Midbrain (tissue), 1 donor: ENCODE measurements around the gene PLCL1.
"Not testable (repeated sequence)": the region's sequence is repeated elsewhere in the genome, so short reads cannot be mapped to it uniquely, and the experiment has no call there.

Source experiments
- DNase-seq: peaks from one replicate; lab custom pipeline; 2025; lab: John Stamatoyannopoulos, UW

The PLCL1 gene

DNA sequence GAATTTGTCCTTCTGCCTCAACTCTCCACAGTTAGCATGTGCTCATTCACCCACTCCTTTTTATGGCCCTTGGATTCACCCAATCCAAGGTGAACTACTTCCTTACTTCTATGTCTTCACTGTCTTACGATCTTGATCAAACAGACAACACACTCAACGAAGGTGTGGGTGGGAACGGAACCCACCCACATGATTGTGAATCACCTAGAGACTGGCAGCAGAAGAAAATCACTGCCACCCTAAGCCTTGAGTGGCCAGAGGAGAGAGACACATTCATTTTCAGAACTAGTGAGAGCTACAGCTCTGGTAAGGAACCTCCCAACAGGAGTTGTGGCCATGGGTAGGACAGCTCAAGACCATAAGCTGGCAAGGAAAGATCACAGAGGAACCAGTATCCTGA is 194.3 kb downstream of the PLCL1 start:
- DNase-seq, result no peak

DNA sequence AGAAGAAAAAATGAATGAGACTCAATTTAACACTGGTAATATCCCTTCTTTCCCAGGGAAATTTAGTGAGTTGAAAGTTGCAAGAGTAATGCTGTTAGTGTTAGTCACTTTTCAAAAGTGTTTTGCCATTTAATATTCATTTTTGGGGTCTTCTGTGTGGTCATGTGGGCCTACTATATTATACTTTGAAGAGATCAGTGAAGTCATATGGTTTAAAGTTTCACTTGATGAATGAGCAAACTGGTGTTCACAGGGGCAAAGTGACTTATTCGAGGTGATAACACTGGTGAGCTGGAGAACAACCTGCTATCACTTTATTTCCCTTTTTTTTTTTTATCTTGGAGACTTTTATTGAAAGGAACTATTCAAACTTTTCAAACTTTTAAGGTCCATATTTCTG is 196.0 kb downstream of the PLCL1 start:
- DNase-seq, result no peak

DNA sequence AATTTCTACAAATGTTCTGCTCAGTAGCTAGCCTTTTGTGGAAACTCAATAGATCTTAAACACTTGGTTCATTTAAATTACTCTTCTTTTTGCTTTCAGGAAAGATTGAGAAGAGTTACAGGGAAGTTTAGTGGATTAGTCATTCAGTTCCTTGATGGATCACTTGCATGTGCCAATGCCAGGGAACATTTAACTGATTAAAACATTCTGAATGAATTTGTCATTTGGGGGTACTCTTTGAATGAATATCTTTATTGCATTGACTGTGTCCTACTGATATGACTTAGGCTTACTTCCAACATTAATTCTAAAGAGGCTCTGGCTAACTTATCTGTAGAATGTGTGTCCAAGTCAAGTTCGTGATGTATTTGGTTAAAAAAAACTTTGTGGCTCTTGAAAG is 199.8 kb downstream of the PLCL1 start:
- DNase-seq, result no peak

DNA sequence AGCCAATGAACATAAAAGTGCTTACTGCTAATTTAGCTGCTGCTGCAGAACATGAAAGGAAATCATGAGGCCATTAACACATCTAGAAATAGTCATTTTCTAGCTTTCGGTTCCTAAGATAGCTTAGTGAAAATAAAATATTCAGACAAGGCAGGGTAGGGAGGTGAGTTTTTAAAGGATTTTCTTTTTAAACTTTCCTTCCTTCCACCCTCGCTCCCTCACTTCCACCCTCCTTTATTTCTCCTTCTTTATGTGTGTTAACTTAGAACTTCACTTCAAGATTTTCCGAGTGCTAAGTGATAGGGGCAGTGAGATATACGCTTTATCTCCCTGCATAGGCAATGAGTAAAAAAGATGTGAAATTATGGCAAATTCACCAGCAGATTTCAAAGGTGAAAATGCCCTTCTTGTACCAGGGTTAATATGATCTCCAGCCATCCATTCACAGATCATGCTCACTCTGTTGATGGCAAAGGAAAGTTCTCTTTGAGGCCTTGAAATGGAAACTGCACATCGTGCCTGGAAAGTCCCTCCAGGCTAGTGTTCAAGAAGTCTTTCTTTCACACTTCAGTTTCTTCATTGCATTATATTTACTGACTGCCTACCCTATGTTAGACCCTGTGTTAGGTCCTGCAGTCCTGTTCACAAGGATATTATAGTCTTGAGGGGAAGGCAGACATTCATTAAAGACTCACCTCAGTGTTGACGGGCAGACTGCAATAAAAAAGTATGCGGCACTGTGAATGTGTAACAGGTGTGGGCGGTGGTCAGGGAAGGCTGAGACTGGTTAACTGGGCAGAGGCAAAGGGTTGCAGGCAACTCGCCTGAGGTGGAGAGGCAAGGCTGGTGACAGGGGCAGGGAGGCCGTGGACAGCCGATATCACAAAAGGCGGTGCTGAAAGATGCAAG is 200.8 kb downstream of the PLCL1 start:
- DNase-seq, result no peak

DNA sequence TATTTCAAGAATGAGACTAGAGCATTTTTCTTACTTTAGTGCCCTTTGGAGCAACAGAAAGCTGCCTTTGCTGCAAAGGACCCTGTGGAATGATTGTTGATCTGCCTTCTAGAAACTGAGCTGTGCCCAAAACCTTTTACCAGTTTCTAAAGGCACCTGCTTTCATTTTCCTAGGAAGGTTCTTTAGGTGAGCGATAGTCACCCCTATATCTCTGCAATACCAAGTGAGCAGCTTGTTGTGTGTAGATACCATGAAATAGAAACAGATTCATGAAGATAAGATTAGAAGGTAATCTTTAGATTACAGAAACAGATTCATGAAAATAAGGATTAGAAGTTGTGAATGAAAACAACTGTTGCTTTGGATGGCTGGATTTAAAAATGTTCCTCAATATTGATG is 202.3 kb downstream of the PLCL1 start:
- DNase-seq, result no peak

DNA sequence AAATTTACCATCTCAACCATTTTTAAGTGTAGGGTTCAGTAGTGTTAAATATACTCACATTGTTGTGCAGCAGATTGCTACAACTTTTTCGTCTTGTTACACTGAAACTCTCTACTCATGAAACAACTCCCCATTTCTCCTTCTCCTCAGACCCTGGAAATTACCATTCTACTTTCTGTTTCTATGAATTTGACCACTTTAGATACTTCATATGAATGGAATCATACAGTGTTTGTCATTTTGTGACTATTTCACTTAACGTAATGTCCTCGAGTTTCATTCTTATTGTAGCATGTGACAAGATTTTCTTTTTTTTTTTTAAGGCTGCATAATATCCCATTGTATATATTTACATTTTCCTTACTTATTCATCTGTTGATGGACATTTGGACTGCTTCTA is 203.8 kb downstream of the PLCL1 start:
- DNase-seq, result no peak

DNA sequence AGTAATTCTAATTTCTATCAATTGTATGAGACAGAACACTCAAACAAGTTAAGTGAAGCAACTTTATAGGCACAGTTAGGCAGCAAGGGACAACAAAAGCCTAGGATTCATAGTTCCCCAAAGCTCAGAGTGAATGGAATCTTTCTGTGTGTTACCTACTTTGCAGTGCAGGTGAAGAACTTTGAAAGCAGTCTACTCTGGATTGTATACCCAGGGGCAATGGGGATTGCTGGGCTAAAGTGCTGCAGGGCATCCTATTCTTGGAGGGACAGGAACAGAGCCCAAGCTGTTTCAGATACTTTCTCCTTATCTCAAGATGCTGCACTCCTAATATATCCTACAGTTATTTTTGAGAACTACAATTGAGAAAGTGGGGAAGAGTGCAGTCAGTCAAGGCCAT is 207.6 kb downstream of the PLCL1 start:
- DNase-seq, result no peak

DNA sequence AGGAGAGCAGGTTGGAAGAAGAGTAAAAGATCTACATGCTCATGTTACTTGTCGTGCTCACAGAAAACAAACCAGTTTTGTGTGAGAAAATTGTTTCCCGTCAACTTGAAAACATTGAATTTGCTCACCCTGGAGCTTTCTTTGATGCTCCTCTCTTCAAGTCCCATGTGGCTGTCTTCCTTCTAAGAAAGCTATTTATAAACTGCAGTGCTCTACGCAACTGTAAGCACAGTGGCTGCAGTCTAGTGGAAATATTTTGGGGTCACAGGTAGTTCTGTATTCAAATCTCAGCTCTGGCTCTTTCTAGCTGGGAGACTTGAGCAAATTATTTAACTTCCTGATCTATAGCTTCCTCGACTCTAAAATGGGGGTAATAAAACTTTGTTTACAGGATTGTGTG is 211.8 kb downstream of the PLCL1 start:
- DNase-seq, result no peak

DNA sequence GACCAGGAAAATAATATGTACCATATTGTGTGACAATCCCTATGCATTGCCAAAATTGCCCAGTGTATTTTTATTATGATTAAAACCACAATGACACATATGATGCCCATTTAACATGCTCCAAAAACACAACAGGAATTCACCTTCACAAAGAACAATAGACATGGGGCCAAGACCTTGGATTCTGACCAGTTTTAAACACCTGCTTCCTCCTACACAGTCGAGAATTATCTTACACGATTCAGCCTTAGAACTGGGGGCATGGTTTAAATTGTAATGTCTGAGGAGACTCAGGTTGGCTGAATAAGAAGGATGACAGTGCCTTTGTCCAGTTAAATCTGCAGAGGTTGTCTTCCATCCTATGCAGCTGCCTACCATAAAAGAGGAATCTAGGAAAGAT is 212.7 kb downstream of the PLCL1 start:
- no peak for DNase-seq

DNA sequence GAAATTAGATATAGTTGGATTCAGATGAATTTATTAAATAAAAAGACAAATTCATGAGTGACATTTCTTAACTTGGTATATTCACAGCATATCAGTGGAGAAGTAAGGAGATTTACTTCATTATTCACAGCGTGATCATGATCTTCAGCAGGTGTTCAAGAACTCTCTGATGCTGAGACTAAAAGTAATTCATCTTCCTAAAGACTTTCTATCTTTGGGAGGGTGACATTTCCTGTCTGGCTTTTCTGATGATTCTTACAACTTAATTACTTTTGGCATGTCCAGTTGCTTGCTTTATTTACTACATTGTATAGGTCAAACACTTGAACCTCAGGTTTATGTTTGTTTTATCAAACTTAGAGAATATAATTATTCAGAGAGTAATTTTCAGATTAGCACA is 224.6 kb downstream of the PLCL1 start:
- DNase-seq, result no peak

DNA sequence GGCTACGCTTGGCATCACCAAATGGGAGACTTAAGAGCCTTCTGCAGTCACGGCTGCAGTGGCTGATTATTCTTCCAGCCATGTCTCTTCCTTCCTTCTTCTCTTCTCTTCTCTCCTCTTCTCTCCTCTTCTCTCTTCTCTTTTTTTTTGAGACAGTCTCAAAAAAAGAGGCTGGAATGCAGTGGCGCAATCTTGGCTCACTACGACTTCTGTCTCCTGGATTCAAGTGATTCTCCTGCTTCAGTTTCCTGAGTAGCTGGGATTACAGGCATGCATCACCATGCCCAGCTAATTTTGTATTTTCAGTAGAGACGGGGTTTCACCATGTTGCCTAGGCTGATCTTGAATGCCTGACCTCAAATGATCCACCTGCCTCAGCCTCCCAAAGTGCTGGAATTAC is 225.2 kb downstream of the PLCL1 start:
- DNase-seq, result not testable (repeated sequence)

DNA sequence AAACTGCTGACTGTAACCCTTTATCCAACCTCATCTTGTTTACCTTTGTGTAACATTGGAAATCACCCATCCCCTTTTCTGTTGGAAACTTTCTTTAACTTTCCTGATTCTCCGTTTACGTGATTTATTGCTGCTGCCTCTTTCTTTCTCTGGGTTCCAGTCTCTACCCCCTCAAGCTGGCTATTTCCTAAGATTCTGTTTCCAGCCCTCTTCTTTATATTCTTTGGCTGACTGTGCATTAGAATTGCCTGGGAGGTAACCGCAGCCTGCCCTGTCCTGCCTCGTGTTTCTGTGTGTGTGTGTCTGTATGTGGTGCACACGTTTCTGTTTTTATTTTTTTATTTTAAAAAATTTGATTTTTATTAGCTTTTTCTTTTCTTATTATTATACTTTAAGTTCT is 229.2 kb downstream of the PLCL1 start:
- DNase-seq, result no peak

DNA sequence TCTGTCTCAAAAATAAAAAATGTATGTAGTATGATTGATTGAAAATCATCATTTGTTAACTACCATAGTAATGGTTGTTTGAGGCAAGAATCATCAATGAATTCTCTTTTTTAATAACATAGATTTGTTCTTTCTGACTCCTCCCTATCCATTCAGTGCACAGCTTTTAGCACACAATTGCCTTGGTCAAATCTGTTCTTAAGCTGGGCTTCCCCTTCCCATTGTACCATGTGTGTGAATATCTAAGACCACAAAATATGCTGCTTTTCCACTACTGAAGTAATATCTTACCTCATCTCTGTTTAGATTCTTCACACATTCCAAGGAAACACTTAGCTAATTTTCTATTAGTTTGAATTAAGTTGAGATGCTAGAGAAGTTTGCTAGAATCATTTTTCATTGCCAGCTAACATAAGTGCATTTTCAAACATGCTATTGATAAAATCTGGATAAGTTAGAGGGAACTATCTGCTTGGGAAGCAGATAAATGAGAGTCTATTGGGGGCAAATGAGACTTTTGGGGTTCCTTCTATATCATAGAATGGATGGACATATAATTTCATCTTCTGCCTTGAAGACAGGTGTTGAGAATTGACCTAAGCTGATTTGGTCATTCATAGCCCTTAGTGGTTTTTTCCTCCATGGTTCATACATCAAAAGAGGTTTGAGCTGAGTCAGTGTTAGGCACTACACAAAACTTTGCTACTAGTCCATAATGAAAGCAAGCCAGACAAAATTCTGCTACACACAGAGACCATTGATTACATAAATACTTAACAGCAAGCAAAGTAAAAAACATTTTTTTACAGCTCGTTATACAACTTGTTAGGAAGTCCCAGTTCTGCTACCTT is 231.9 kb downstream of the PLCL1 start:
- no peak for DNase-seq

DNA sequence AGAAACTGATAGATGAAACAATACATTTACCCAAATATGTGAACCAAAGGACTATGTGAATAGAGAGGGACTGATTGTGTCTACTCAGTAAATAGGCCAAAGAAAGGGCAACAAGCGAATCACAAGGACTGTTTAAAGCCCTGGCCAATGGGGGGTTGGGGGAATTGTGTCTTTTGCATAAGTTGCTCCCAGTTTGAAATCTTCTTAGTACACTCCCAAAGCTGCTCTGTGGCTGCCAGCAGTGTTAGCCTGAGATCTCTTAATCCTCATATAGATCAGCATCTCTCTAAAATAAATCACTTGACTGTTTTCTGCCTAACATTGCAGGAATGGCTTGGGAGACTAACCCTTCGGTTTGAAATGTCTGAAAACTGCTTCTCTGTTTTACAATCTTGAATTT is 236.4 kb downstream of the PLCL1 start:
- DNase-seq, result no peak

DNA sequence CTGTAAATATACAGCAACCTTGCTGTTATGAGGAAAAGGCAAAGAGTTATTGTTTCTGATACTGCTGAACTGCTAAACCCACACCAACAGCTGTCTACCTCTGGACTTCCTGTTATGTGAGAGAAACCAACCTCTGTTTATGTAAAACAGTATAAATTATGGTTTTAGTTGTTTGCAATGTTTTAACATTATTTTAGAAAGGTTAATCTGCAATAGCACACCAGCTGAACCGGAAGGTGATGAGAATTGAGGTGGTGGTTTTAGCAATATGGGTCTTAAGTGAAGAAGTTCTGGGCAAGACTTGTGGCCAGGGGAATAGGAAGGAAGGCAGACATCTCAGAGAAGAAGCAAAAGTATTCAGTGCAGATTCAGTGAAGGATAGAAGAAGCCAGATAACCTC is 237.8 kb downstream of the PLCL1 start:
- DNase-seq, result no peak

DNA sequence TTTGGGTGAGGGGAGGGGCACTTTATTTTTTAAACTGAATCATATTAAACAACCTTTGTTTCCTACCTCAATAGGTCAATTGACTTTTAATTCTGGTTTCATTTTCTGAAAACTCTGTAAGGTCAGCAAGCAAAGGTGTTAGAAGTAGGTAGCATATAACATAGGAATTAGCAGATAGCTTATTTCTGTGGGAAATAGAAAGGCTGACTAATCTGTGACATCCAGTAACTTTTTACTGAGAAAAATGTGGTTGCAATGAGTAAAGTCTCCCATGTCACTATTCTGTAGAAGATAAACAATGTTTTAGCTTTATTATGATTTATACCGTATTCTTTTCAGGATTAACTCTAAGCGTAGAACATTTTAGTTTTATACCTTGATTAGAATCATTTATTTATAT is 240.4 kb downstream of the PLCL1 start:
- no peak for DNase-seq

DNA sequence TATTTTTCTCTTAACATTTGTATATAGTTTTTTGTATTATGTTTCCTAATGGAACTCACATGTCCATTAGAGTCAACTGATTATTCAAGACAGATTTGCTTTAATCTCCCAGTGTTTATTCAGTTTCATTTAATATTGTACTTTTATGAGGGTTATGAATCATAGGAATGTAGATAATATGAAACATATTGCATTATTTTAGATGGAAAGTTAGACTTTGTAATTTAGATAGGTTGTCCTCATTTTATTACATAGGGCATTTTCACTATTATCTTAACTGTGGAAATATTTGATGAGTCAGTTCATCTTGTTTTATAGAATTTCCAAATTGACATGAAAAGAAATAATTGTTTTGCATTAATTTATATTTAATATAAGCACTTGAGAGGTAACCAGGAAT is 240.8 kb downstream of the PLCL1 start:
- DNase-seq, result no peak

DNA sequence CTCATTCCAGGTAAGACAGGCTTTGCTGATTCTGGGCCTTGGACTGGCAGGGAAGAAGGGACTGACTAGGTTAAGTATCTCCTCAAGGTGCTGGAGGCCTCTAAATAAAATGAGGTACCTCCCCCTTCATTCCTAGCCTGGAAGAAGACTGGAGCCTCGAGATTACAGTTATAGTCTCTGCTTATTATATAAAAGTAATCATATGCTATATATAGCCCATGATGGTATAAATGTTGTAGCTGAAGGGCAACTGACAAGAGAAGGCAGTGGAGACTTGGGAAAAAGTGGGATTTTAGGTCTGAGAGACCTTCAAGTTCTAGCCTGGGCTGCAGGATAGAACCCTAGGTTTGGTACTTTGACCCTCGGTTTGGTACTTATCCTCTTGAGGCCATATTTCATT is 248.3 kb downstream of the PLCL1 start:
- no peak for DNase-seq

DNA sequence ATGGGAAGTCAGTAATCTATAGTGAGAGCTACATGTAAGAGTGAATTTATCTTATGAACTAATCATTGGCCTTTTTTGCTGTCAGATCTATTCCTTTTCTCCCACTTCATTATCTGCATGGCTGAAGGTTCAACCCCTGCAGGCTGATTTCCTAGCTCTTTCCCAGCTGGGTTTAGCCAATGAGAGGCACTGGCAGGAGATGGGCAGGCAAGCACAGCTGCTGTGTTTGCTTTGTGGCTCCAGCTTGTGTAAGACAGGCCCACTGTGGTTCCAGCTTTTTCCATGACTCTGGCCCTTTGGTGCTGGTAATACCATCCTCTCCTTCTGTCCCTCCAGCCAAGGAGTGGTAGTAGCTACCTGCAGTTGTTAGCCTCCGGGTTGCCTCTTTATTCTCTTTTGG is 248.8 kb downstream of the PLCL1 start:
- peak; percentile 35 for DNase-seq

DNA sequence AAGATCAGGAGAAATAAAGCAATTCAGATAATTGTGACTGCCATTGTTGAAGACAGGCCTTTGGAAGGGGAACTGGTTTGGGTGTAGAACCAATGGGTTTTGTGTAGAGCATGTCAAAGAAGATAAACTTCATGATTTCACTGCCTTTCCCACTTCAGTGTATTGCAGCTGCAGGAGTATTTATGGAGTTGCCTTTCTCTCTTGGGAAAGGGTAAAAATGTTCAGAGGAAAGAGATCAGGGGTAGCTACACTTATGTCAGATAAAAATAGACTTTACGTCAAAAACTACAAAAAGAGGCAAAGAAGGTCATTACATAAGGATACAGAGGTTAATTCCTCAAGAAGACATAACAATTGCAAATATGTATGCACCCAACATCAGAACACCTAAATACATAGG is 249.4 kb downstream of the PLCL1 start:
- DNase-seq, result no peak

DNA sequence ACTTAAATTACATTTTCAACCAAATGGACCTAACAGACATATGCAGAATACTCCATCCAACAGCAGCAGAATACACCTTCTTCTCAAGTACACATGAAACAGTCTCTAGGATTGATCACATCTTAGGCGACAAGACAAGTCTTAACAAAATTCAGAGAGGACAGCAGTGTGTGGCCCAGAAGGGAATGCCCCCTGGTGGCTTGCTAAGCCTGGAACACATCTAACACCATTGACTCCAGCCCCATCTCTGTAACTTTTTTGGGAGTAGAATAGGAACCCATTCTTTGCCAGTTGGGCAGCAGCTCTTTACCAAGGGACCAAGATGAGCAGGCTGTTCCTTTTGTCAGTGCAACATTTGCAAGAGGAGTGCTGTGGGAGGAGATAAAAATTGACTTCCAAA is 249.9 kb downstream of the PLCL1 start:
- DNase-seq, result peak; percentile 31

DNA sequence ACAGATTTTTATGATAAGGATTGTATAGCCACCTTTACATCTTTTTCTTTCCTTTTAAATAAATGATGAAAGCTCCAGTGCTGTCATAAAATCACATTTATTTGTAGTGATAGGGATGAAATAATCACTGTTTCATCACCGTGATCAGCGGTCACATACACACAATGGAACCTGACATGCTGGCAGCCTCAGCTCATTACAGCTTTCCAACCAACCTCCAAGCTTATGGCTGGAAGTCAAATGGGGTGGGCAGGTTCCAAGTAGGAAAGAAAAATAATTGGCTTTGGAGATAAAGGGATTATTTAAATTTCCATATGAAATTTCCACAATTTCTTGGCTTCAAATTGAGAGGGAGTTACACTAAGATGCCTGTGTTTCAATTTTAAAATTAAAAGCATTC is 251.3 kb downstream of the PLCL1 start:
- DNase-seq, result no peak

DNA sequence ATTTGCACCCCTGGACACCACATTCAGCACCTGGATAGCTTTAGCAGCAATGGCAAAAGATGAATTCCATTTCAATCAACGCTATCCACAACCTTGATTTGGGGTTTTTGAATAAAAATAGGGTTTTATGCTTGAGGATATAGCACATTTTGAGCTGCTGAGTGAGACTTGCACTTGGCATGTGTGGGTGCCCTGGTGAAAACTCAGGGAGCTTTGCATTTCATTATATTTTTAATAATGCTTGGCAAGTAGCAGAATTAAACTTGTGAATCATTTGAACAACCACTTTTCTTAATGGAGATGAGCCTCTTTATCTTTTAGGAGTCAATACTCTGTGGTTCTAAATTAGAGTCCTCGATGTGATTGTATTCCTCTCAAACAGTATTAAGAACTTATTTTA is 252.4 kb downstream of the PLCL1 start:
- DNase-seq, result no peak
